Measurements from ENCODE around the gene UBA6. TPM values are rescaled to one million over a fixed set of nuclear protein-coding genes. Genes with fewer than 3 reads are reported as not detected.
A peak's percentile ranks its signal among the peaks of the same experiment; 100 is the strongest.
"Not testable (repeated sequence)": the region's sequence is repeated elsewhere in the genome, so short reads cannot be mapped to it uniquely, and the experiment has no call there.

Gene UBA6
- total RNA-seq, 1 donor from 2014 or later: 115 TPM

DNA sequence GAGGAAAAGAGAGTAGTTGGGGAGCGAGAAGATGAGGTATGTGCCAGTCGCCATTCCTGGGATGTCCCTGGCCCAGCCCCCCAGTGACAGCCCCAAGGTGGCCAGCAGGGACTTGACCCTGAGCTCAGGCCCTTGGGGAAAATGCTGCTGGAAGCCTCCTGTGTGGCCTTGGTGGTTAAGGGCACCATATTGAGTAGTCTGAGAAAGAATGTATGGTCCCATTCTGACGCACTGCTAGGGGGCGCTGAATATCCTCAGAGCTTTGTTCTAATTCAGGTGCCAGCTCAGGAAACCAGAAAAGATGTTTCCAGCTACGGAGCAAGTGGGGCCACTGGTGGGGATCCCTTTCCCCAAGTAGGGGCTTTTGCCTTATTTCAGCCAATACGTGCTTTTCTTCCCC, 14.0 kb upstream of the UBA6 start:
- no peak for DNase-seq (ENCODE audit: low spot score in 2 of 2)
- FAIRE-seq: no peak

DNA sequence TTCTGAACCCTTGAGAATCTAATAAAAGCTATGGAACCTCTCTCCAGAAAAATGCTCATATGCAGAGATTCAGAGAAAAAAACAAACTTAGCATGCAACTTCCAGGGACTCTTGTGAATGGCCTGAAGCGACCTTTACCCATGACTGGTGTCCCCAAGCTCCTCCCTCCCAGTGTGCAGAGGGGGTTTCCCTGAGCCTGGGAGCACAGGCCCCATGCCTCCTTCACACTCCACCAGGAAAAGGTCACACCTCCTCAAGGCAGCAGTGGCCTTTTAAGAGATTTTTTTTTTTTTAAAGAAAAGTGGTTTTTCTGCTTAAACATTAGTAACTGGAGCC, 13.3 kb upstream of the UBA6 start:
- no peak for DNase-seq (ENCODE audit: low spot score in 2 of 2)
- no peak for FAIRE-seq

DNA sequence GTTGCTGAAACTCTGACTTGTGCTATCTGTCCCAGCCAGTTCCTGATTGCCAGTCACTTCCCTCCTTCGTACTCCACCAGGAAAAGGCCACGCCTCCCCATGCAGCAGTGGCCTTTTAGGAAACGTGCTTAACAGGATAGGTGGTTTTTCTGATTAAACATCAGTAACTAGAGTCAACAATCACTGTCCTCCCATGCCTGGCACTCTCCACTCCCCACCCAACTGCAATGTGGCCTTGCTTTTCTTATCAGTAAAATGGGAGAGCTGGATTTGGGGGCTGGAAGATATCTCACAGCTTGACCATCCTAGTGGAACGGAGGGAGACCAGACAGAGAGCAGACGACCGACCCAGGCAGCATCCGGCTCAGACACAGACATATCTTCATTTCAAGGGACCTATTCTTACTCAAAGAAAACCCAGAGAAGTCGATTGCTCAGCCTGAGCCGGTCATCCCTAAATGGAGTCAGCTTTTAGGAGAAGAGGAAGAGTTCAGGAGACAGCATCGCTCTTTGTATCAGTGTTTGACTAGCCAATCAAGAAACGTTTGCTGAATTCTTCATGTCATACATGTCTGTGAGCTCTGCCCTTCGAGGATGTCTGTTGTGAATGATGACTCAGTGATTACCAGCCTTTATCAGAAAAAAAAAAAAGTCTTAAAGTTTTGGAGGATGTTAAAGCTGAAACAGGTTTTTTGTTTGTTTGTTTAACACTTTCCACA, 12.7 kb upstream of the UBA6 start:
- FAIRE-seq (no peak), DNase-seq (ENCODE audit: low spot score in 2 of 2) (no peak)

DNA sequence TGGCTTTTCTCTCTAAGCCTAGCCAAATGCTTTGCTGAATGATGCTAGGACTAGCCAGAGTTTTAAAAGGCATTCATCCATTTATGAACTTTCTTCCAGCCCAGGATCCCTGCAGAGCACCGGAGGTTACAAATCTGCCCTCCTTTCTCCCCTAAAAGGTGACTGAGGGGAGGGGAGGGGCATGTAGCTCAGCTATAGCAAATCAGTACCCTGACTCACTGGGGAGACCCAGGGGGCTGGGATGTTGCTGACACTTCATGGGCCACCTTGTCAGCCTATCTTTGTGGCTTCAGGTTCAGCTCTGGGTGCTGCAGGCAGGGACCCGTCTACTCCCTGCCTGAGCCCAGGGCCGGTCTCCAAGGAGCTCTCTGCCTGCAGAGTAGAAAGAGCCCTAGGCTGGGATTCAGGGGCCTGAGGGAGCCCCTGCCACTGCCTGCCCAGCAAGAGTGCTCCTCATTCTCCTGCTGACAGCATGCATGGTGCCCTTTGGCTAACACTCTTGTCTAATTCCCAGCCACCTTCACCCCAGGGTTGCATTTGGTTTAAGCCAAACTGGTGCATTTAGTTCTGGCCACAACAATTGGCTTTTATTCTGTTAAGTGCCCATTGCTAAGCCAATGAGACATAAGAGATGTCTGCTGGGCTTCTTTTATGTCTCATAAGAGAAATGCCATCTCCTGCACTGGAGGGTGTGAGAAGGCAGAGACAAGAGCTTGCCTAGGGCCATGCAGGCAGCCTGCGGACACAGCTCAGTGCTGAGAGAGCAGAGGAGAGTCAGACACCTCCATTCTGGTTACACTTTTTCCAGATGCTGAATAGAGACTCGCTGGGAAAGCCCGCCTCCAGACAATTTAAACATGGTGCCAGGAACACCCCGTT, 11.9 kb upstream of the UBA6 start:
- FAIRE-seq (no peak), DNase-seq (ENCODE audit: low spot score in 2 of 2) (no peak)

DNA sequence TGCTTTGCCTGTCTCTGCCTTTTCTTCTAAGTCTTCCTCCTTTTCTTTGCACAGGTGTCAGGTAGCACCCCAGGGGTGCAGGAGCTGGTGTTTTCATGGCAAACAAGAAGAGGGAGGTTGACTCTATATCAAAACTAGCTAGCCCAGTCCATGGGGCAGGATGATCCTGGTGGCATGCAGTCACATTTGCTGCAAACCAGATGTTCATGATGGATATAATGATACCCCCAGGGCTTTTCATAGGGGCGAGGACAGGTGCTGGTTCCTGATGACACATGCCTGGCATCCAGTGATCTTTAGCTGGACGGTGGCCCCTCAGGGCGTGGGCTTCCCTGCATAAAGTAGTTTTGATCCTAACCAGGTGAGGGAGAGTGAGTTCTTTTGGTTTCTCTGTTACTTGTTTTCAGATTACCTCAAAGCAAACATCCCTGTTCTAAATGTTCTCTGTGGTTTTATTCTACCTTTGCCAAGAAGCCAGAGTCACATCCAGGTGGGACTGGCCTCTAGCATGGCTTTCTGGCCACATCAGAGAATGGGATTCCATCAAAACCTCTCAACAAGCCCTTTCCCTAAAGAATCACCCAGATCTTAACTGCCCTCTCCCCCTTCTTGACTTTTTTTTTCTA, 11.2 kb upstream of the UBA6 start:
- DNase-seq (ENCODE audit: low spot score in 2 of 2) (no peak), FAIRE-seq (no peak)

- DNase-seq (ENCODE audit: low spot score in 2 of 2); FAIRE-seq: not testable (repeated sequence)
Observed at GRCh38 chr4:67706682-67707081, 5.7 kb upstream of the UBA6 start.

DNA sequence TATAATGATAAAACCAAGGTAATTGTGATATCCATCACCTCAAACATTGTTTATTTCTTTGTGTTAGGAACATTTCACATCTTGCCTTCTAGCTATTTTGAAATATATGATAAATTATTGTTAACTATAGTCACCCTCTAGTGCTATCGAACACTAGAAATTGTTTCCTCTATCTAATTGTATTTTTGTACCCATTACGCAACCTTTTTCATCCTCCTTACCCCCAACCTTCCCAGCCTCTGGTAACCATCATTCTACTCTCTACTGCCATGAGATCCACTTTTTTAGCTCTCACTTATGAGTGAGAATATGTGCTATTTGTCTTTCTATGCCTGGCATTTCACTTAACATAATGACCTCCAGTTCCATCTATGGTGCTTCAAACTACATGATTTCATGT, 3.9 kb upstream of the UBA6 start:
- DNase-seq (ENCODE audit: low spot score in 2 of 2) (no peak), FAIRE-seq (no peak)

DNA sequence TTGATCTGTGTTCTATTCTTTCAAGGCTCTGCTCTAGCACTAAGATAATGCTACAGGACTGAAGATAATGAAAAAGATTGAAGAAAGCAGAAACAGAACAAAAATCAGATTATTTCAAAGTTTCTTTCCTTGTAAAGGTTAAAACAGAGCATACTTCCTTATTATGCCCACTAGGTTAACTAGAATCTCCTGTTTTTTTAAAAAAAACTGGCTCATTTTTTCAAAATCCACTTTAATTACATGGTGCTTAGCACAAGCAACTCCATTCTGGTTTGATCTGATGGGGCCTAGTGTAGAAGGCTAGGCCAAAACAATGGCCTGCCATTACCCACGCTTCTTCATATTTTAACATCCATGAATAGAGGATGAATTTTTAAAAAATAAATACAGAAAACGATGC, 1.2 kb upstream of the UBA6 start:
- DNase-seq (ENCODE audit: low spot score in 2 of 2): no peak
- FAIRE-seq: no peak

DNA sequence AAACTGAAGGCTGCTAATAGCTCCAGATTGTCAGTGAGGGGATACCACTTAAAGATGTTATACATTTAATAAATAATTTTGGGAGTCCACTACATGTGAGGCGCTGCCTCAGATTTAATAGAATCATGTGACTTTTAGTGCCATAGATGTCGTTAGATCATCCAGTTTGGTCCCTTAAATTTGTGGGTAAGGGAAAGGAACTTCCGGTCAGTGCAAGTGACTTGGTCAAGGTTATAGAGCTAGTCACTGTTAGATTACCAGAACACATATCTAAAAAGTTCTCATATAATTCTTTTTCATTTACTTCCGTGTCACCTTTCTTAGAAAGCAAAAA, 529 bp upstream of the UBA6 start:
- FAIRE-seq: no peak
- no peak for DNase-seq (ENCODE audit: low spot score in 2 of 2)

GRCh38 chr4:67700116-67700737, 728 bp downstream of the UBA6 start:
- DNase-seq (ENCODE audit: low spot score in 2 of 2): peak; percentile 14 to 32
- no peak for FAIRE-seq

DNA sequence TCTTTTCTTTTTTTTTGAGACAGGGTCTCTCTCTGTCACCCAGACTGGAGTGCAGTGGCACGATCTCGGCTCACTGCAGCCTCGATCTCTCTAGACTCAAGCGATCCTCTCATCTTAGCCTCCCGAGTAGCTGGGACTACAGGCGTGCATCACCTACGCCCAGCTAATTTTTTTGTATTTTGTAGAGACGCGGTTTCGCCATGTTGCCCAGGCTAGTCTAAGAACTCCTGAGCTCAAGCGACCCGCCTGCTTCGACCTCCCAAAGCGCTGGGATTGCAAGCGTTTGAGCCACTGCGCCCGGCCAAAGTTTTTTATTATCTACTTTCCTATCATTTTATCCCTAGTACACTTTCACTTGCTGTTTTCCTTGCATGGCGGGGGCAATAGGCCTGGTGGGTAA, 1.4 kb downstream of the UBA6 start:
- DNase-seq (ENCODE audit: low spot score in 2 of 2): no peak
- no peak for FAIRE-seq

DNA sequence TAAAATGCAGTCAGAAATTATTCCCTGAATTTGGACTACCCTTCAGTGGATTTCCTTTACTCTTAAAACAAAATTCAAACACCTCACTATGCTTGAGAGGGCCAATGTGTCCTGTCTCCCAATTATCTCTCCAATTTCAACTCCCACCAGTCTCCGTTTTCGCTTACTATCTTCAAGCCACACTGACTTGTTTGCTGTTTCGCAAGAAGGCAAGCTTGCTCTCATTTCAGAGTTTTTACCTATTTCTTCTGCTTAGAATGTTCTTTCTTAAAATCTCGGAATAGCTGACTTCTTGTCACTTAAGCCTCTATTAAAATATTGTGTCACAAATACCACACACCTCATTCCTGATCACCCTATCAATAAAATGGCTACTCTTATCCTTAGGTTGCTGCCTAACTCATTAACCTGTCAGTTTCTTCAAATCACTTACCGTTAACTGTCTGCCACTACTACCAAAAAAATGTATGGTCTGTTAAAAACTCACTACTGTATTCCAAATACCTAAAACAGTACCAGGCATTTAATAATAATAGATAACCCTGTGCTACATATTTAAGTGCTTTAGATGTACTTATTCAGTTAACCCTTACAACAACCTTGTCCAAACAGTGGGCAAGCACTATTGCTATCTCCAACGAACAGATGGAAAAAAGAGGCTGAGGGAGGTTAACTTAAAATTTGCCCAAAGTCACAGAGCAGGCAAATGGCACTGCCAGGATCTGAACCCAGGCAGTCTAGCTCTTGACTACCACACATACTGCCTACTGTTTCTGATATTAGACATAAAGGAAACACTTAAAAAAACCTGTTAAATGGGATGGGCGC, 2.9 kb downstream of the UBA6 start:
- DNase-seq (ENCODE audit: low spot score in 2 of 2) (no peak), FAIRE-seq (no peak)

DNA sequence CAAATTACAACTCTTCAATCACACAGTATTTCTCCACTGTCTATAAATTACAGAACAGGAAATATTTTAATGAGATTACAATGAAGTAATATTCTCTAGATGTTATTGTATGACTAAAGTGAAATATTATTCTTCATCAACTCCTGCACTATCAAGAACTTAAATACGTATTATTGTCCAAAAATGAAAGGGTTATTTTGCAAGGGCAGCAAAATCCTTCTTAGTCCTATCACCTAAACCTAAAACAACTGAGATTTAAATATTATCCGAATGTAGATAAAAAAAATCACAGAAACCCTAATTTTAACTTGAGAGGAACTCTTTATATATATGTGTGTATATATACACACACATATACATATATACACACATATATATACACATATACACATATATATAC, 4.9 kb downstream of the UBA6 start:
- peak; percentile 80 for FAIRE-seq
- DNase-seq (ENCODE audit: low spot score in 2 of 2): no peak

- DNase-seq (ENCODE audit: low spot score in 2 of 2): no peak
- FAIRE-seq: no peak
Observed at GRCh38 chr4:67694662-67695061, 6.3 kb downstream of the UBA6 start.

GRCh38 chr4:67691328-67691727, 9.6 kb downstream of the UBA6 start:
- DNase-seq (ENCODE audit: low spot score in 2 of 2) (no peak), FAIRE-seq (no peak)

DNA sequence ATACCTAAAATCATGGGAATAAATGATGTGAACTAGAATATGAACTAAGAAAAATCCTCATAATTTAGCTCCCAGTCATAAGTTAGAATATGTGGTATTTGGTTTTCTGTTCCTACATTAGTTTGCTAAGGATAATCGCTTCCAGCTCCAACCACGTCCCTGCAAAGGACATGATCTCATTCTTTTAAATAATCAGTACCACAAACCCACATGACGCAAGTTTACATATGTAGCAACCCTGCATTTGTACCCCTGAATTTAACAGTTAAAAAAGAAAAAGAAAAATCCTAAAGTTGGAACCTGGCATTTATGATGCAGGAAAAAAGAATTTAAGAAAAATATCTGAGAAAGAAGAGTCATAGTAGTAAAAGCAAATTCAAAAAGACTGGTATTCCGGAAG, 13.3 kb downstream of the UBA6 start:
- no peak for FAIRE-seq

GRCh38 chr4:67685532-67685859, 15.5 kb downstream of the UBA6 start:
- FAIRE-seq: no peak
- no peak for DNase-seq (ENCODE audit: low spot score in 2 of 2)

More for the DNA sequence above, 13.3 kb downstream of the UBA6 start:
- no peak for DNase-seq (ENCODE audit: low spot score in 2 of 2)

DNA sequence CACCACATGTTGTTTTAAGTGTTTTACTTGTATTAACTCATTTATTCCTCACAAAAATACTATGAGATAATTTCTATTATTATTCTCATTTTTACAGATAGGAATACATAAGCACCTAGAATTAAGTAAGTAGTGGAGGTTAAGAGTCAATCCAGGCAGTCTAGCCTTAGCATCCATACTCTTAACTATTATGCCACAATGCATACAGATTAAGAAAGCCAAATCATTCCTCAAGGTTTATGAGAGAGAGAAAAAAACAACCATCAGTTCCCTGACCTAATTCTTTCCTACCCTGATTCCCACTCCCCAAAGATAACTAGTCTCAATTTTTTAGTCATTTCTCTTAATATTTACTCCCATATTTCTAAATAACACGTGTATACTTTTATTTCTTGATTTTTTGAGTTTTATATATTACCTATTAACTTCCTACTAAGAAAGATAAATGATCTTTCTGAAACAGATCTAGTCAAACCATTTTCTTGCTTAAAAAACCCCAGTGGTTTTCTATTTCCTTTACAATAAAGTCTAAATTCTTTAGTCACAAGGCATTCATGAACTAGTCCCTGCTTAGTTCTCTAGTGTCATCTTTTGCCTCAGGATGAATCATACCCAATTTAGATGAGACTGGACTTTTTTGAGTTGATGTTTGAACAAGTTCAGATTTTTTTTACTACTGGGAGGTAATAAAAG, 16.0 kb downstream of the UBA6 start:
- DNase-seq (ENCODE audit: low spot score in 2 of 2) (no peak), FAIRE-seq (no peak)

- DNase-seq (ENCODE audit: low spot score in 2 of 2): no peak
- FAIRE-seq: no peak
Observed at GRCh38 chr4:67682266-67682665, 18.7 kb downstream of the UBA6 start.
